OCI-LY1 (cell line): ENCODE data around the gene CMTM2.

Experiments used
- CTCF ChIP-seq: fragments of 200-600 bp; sonication (generic), shearing (Covaris generic); IDR thresholded peaks from 2 replicates; pipeline ENCODE4 v1.5.1; 2017; ENCODE audit warnings: mild to moderate bottlenecking, antibody characterized with exemption, low read length, moderate library complexity, mixed read lengths
- EZH2 ChIP-seq: fragments of 200-600 bp; sonication (generic), shearing (Covaris generic); IDR thresholded peaks from 2 replicates; pipeline ENCODE4 v1.8.0; 2017; ENCODE audit warnings: borderline replicate concordance, mixed run types, mild to moderate bottlenecking, antibody characterized with exemption, low read length, moderate library complexity, mixed read lengths

GRCh38 chr16:66585481-66586239 lies 6.4 kb downstream of the CMTM2 start:
- no peak for TF ChIP-seq CTCF
- no peak for TF ChIP-seq EZH2
